WTC11 (cell line): ENCODE results near the gene MAST4. TPM values are rescaled to one million over a fixed set of nuclear protein-coding genes. Genes with fewer than 3 reads are reported as not detected.

Source experiments
- ATAC-seq: fragments of 200-7000 bp; cut with Tn5 transposase; 2 replicates; pipeline ENCODE4 v1.10.0; 2021; ENCODE audit warnings: mild to moderate bottlenecking, moderate library complexity
- CTCF ChIA-PET: fragments of 300-600 bp; sonication (Branson Sonifier 250); formaldehyde crosslinking; loops from one replicate; lab custom pipeline; 2021; ENCODE audit warnings: antibody characterized with exemption; lab: Charles Lee
- POLR2A ChIA-PET: fragments of 350-600 bp; sonication (Branson Sonifier 250); formaldehyde crosslinking; loops from one replicate; lab custom pipeline; 2021; ENCODE audit warnings: antibody characterized with exemption; lab: Charles Lee
- DNase-seq: peaks from one replicate; pipeline ENCODE4 v3.0.0; 2021; ENCODE audit warnings: low spot score
- H3K27ac Mint-ChIP-seq: 2 replicates; pipeline ENCODE4 v1.8.0; 2021; ENCODE audit warnings: mixed read lengths
- H3K27me3 Mint-ChIP-seq: 2 replicates; pipeline ENCODE4 v1.8.0; 2021; ENCODE audit warnings: low read depth, mild to moderate bottlenecking, moderate library complexity, mixed read lengths
- H3K36me3 Mint-ChIP-seq: 2 replicates; pipeline ENCODE4 v1.8.0; 2021; ENCODE audit warnings: mixed read lengths
- H3K4me1 Mint-ChIP-seq: 2 replicates; pipeline ENCODE4 v1.8.0; 2022; ENCODE audit warnings: mixed read lengths
- H3K4me3 Mint-ChIP-seq: 2 replicates; pipeline ENCODE4 v1.8.0; 2021; ENCODE audit warnings: mild to moderate bottlenecking, moderate library complexity, mixed read lengths
- H3K9me3 Mint-ChIP-seq: 2 replicates; pipeline ENCODE4 v1.8.0; 2021; ENCODE audit warnings: mixed read lengths
- CDX4 ChIP-seq: fragments of 250-450 bp; sonication (Bioruptor Pico); IDR thresholded peaks from 2 replicates; pipeline ENCODE4 v1.9.0; 2021; ENCODE audit warnings: moderate library complexity, mild to moderate bottlenecking, inconsistent platforms, borderline replicate concordance
- GTF2I ChIP-seq: fragments of 250-450 bp; sonication (Bioruptor Pico); conservative IDR thresholded peaks from 2 replicates; pipeline ENCODE4 v1.4.0; 2021; ENCODE audit warnings: mild to moderate bottlenecking
- IRF1 ChIP-seq: sonication (generic); formaldehyde crosslinking; IDR thresholded peaks from 2 replicates; pipeline ENCODE4 v1.8.0; 2023; ENCODE audit warnings: missing genetic modification reagents
- MAX ChIP-seq: sonication (generic); formaldehyde crosslinking; IDR thresholded peaks from 2 replicates; pipeline ENCODE4 v1.8.0; 2022; ENCODE audit warnings: mild to moderate bottlenecking, missing genetic modification reagents
- NFATC4 ChIP-seq: fragments of 250-450 bp; sonication (Bioruptor Pico); IDR thresholded peaks from 2 replicates; pipeline ENCODE4 v1.9.0; 2021; ENCODE audit warnings: mild to moderate bottlenecking
- NR2C2 ChIP-seq: sonication (generic); formaldehyde crosslinking; IDR thresholded peaks from 2 replicates; pipeline ENCODE4 v1.8.0; 2022; ENCODE audit warnings: mild to moderate bottlenecking, missing genetic modification reagents
- PREB ChIP-seq: sonication (generic); formaldehyde crosslinking; IDR thresholded peaks from 2 replicates; pipeline ENCODE4 v1.8.1; 2022; ENCODE audit warnings: mild to moderate bottlenecking, missing genetic modification reagents, moderate library complexity, borderline replicate concordance
- PRRX2 ChIP-seq: fragments of 250-450 bp; sonication (Bioruptor Pico); IDR thresholded peaks from 2 replicates; pipeline ENCODE4 v1.8.0; 2021; ENCODE audit warnings: mild to moderate bottlenecking
- RELA ChIP-seq: sonication (generic); formaldehyde crosslinking; IDR thresholded peaks from 2 replicates; pipeline ENCODE4 v1.8.1; 2022; ENCODE audit warnings: missing genetic modification reagents, mild to moderate bottlenecking, borderline replicate concordance
- SOX15 ChIP-seq: fragments of 250-450 bp; sonication (Bioruptor Pico); IDR thresholded peaks from 2 replicates; pipeline ENCODE4 v1.9.0; 2021; ENCODE audit warnings: mild to moderate bottlenecking
- TEAD4 ChIP-seq: sonication (generic); formaldehyde crosslinking; IDR thresholded peaks from 2 replicates; pipeline ENCODE4 v1.8.0; 2022; ENCODE audit warnings: mild to moderate bottlenecking, missing genetic modification reagents
- TP53 ChIP-seq: sonication (generic); formaldehyde crosslinking; IDR thresholded peaks from 2 replicates; pipeline ENCODE4 v1.8.1; 2023; ENCODE audit warnings: mild to moderate bottlenecking, missing genetic modification reagents
- USF1 ChIP-seq: sonication (generic); formaldehyde crosslinking; IDR thresholded peaks from 2 replicates; pipeline ENCODE4 v1.8.0; 2022; ENCODE audit warnings: mild to moderate bottlenecking, missing genetic modification reagents
- ZBTB21 ChIP-seq: sonication (generic); formaldehyde crosslinking; IDR thresholded peaks from 2 replicates; pipeline ENCODE4 v1.8.1; 2023; ENCODE audit warnings: mild to moderate bottlenecking, missing genetic modification reagents, borderline replicate concordance
- ZNF121 ChIP-seq: sonication (generic); formaldehyde crosslinking; IDR thresholded peaks from 2 replicates; pipeline ENCODE4 v1.8.0; 2023; ENCODE audit warnings: missing genetic modification reagents
- ZNF138 ChIP-seq: sonication (generic); formaldehyde crosslinking; conservative IDR thresholded peaks from 2 replicates; pipeline ENCODE4 v1.8.1; 2022; ENCODE audit warnings: mild to moderate bottlenecking, moderate library complexity, missing genetic modification reagents
- total RNA-seq: library from RNA; stranded (reverse); gene quantifications from 3 replicates; pipeline ENCODE4 v1.2.3, GENCODE V29; 2021
- TF ChIP-seq, protein P1 (sequence below): sonication (generic); formaldehyde crosslinking; IDR thresholded peaks from 2 replicates; pipeline ENCODE4 v1.8.1; 2022; ENCODE audit warnings: mild to moderate bottlenecking, moderate library complexity, missing genetic modification reagents
- TF ChIP-seq, protein P2 (sequence below): sonication (generic); formaldehyde crosslinking; IDR thresholded peaks from 2 replicates; pipeline ENCODE4 v1.8.0; 2022; ENCODE audit warnings: mild to moderate bottlenecking, missing genetic modification reagents
- TF ChIP-seq, protein P3 (sequence below): fragments of 250-450 bp; sonication (Bioruptor Pico); IDR thresholded peaks from 2 replicates; pipeline ENCODE4 v1.9.0; 2021; ENCODE audit warnings: mild to moderate bottlenecking

Gene MAST4
- total RNA-seq, 1 experiment from 2014 or later = 8.0 TPM

GRCh38 chr5:67081261-67081660, 485.1 kb downstream of the MAST4 start:
- H3K4me1 Mint-ChIP-seq = no peaks in the 10 kb centered on the region
- ChIA-PET CTCF (no interaction called here), POLR2A (no interaction called here)
- H3K27me3 Mint-ChIP-seq = no peaks in the 10 kb centered on the region
- no peak for DNase-seq
- no peak overlapping the region for H3K27ac Mint-ChIP-seq
- no peak overlapping the region for H3K4me3 Mint-ChIP-seq
- no peaks in the 10 kb centered on the region for H3K36me3 Mint-ChIP-seq
- TF ChIP-seq TP53 (CRISPR knock-in tag) = no peak
- no peak for TF ChIP-seq NR2C2 (CRISPR knock-in tag)
- no peak for TF ChIP-seq TEAD4
- no peak for TF ChIP-seq PREB (CRISPR knock-in tag)
- TF ChIP-seq, protein P1, sequence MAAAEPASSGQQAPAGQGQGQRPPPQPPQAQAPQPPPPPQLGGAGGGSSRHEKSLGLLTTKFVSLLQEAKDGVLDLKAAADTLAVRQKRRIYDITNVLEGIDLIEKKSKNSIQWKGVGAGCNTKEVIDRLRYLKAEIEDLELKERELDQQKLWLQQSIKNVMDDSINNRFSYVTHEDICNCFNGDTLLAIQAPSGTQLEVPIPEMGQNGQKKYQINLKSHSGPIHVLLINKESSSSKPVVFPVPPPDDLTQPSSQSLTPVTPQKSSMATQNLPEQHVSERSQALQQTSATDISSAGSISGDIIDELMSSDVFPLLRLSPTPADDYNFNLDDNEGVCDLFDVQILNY (CRISPR knock-in tag) = no peak
- TF ChIP-seq USF1 (CRISPR knock-in tag) = no peak
- TF ChIP-seq GTF2I (CRISPR knock-in tag) = no peak
- TF ChIP-seq, protein P2, sequence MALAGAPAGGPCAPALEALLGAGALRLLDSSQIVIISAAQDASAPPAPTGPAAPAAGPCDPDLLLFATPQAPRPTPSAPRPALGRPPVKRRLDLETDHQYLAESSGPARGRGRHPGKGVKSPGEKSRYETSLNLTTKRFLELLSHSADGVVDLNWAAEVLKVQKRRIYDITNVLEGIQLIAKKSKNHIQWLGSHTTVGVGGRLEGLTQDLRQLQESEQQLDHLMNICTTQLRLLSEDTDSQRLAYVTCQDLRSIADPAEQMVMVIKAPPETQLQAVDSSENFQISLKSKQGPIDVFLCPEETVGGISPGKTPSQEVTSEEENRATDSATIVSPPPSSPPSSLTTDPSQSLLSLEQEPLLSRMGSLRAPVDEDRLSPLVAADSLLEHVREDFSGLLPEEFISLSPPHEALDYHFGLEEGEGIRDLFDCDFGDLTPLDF (CRISPR knock-in tag) = no peak
- no peak for TF ChIP-seq MAX
- TF ChIP-seq, protein P3, sequence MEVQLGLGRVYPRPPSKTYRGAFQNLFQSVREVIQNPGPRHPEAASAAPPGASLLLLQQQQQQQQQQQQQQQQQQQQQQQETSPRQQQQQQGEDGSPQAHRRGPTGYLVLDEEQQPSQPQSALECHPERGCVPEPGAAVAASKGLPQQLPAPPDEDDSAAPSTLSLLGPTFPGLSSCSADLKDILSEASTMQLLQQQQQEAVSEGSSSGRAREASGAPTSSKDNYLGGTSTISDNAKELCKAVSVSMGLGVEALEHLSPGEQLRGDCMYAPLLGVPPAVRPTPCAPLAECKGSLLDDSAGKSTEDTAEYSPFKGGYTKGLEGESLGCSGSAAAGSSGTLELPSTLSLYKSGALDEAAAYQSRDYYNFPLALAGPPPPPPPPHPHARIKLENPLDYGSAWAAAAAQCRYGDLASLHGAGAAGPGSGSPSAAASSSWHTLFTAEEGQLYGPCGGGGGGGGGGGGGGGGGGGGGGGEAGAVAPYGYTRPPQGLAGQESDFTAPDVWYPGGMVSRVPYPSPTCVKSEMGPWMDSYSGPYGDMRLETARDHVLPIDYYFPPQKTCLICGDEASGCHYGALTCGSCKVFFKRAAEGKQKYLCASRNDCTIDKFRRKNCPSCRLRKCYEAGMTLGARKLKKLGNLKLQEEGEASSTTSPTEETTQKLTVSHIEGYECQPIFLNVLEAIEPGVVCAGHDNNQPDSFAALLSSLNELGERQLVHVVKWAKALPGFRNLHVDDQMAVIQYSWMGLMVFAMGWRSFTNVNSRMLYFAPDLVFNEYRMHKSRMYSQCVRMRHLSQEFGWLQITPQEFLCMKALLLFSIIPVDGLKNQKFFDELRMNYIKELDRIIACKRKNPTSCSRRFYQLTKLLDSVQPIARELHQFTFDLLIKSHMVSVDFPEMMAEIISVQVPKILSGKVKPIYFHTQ (CRISPR knock-in tag) = no peak
- TF ChIP-seq ZBTB21 = no peak
- TF ChIP-seq CDX4 = no peak
- no peak for TF ChIP-seq SOX15 (CRISPR knock-in tag)
- TF ChIP-seq ZNF138 (CRISPR knock-in tag) = no peak
- TF ChIP-seq NFATC4 = no peak
- no peak for TF ChIP-seq PRRX2 (CRISPR knock-in tag)
- TF ChIP-seq IRF1 = no peak
- TF ChIP-seq ZNF121 (CRISPR knock-in tag) = no peak
- TF ChIP-seq, all 79 proteins: peak for 0
- no peak for ATAC-seq
- H3K9me3 Mint-ChIP-seq = no peaks in the 10 kb centered on the region

DNA sequence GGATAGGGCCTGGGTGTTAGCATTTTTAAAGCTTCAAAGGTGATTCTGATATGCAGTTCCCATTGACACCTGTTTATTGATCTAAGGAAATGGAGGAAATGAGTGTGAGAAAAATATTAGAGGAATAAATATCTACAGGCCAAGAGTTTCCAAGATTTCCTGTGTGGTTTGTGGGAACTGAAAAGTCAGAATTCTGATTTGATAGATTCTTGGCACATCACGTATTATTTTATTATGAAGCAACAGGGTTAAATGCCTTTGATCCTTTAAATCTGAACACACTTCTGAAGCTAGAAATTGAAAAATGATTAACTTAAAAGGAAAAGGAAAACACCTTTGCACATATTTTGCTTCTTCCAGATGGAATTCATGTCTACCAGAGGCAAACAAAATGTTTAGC, 486.7 kb downstream of the MAST4 start:
- DNase-seq (no peak), ATAC-seq (no peak)
- Mint-ChIP-seq H3K4me3 (no peak overlapping the region), H3K27ac (no peak overlapping the region), H3K4me1 (no peaks in the 10 kb centered on the region), H3K27me3 (no peaks in the 10 kb centered on the region), H3K9me3 (no peaks in the 10 kb centered on the region), H3K36me3 (no peaks in the 10 kb centered on the region)
- CTCF ChIA-PET = no interaction called here
- POLR2A ChIA-PET = no interaction called here
- TF ChIP-seq NR2C2 (CRISPR knock-in tag) = no peak
- no peak for TF ChIP-seq RELA (CRISPR knock-in tag)
